HepG2 (cell line): ENCODE data around the gene AP5B1. TPM values are rescaled to one million over a fixed set of nuclear protein-coding genes. Genes with fewer than 3 reads are reported as not detected.

Source experiments
- ARID4A ChIP-seq: sonication (generic); formaldehyde crosslinking; IDR thresholded peaks from 2 replicates; pipeline ENCODE4 v1.5.0; 2020; ENCODE audit warnings: mild to moderate bottlenecking, missing genetic modification reagents, borderline replicate concordance
- FOXA3 ChIP-seq: IDR thresholded peaks from 2 replicates; pipeline ENCODE4 v1.6.1; 2016; ENCODE audit warnings: missing genetic modification reagents, missing compliant biosample characterization
- FOXM1 ChIP-seq: sonication (generic); formaldehyde crosslinking; IDR thresholded peaks from 2 replicates; pipeline ENCODE4 v1.5.0; 2020; ENCODE audit warnings: missing genetic modification reagents
- GATAD1 ChIP-seq: IDR thresholded peaks from 2 replicates; pipeline ENCODE4 v1.6.1; 2016; ENCODE audit warnings: missing genetic modification reagents, missing compliant biosample characterization
- HOXA5 ChIP-seq: sonication (generic); formaldehyde crosslinking; IDR thresholded peaks from 2 replicates; pipeline ENCODE4 v1.4.0; 2020; ENCODE audit warnings: missing genetic modification reagents
- HOXD1 ChIP-seq: sonication (generic); formaldehyde crosslinking; IDR thresholded peaks from 2 replicates; pipeline ENCODE4 v1.5.0; 2020; ENCODE audit warnings: missing genetic modification reagents
- JUNB ChIP-seq: sonication (generic); formaldehyde crosslinking; IDR thresholded peaks from 2 replicates; pipeline ENCODE4 v1.8.0; 2022; ENCODE audit warnings: missing genetic modification reagents, mild to moderate bottlenecking, borderline replicate concordance
- JUND ChIP-seq: sonication (generic); formaldehyde crosslinking; IDR thresholded peaks from 2 replicates; pipeline ENCODE4 v1.8.0; 2022; ENCODE audit warnings: mild to moderate bottlenecking, missing genetic modification reagents
- KLF12 ChIP-seq: sonication (generic); formaldehyde crosslinking; IDR thresholded peaks from 2 replicates; pipeline ENCODE4 v1.4.0; 2020; ENCODE audit warnings: missing genetic modification reagents, borderline replicate concordance
- RBAK ChIP-seq: sonication (generic); formaldehyde crosslinking; IDR thresholded peaks from 2 replicates; pipeline ENCODE4 v1.5.1; 2020; ENCODE audit warnings: mild to moderate bottlenecking, missing genetic modification reagents
- ZC3H4 ChIP-seq: sonication (generic); formaldehyde crosslinking; IDR thresholded peaks from 2 replicates; pipeline ENCODE4 v1.4.0; 2020; ENCODE audit warnings: missing genetic modification reagents, borderline replicate concordance
- ZFYVE20 ChIP-seq: sonication (generic); formaldehyde crosslinking; IDR thresholded peaks from 2 replicates; pipeline ENCODE4 v1.8.0; 2023; ENCODE audit warnings: low read depth, mild to moderate bottlenecking, moderate library complexity, missing genetic modification reagents, borderline replicate concordance
- ZNF276 ChIP-seq: sonication (generic); formaldehyde crosslinking; IDR thresholded peaks from 2 replicates; pipeline ENCODE4 v1.4.0; 2020; ENCODE audit warnings: mild to moderate bottlenecking, low read depth, missing genetic modification reagents
- ZNF510 ChIP-seq: sonication (generic); formaldehyde crosslinking; IDR thresholded peaks from 2 replicates; pipeline ENCODE4 v1.4.0; 2020; ENCODE audit warnings: low read depth, mild to moderate bottlenecking, missing genetic modification reagents
- ZNF674 ChIP-seq: sonication (generic); formaldehyde crosslinking; IDR thresholded peaks from 2 replicates; pipeline ENCODE4 v1.5.0; 2020; ENCODE audit warnings: low read depth, mild to moderate bottlenecking, missing genetic modification reagents
- polyA plus RNA-seq, 8 experiments: library from polyadenylated mRNA; depleted of rRNA in 3 of 8; stranded (reverse) in 7 of 8; unstranded in 1 of 8; fragments of >200 nt; fragmentation: Illumina TruSeq in 4 of 8; extraction: Trizol in 4 of 8; gene quantifications; 2 replicates each; pipeline versions ENCODE4 v1.2.1 to v1.2.3, GENCODE V29; 2011 to 2016; ENCODE audit warnings: low read depth in 4 of 8, missing spikeins in 1 of 8, mixed read lengths in 1 of 8; ENCODE audit not compliant: insufficient read depth in 1 of 8
- total RNA-seq, 5 experiments: library from RNA; depleted of rRNA; stranded (reverse); fragments of >200 nt; fragmentation: Illumina TruSeq; extraction: Trizol; gene quantifications; 2 replicates each; pipeline ENCODE4 v1.2.3, GENCODE V29; 2016; ENCODE audit warnings: low read depth in 1 of 5

AP5B1 gene
- total and polyA plus RNA-seq, 2 of the 13 experiments (the other 11 are each of a cell fraction or from before 2014, with no cell fraction given), result 1.7 to 4.4 TPM

- no peak for TF ChIP-seq ZNF276 (CRISPR knock-in tag)
- no peak for TF ChIP-seq FOXM1 (CRISPR knock-in tag)
- no peak for TF ChIP-seq ZFYVE20 (CRISPR knock-in tag)
- no peak for TF ChIP-seq ZC3H4 (CRISPR knock-in tag)
- TF ChIP-seq RBAK, result no peak
- TF ChIP-seq ZNF674 (CRISPR knock-in tag), result no peak
- no peak for TF ChIP-seq JUNB (CRISPR knock-in tag)
- no peak for TF ChIP-seq FOXA3 (CRISPR knock-in tag)
- TF ChIP-seq HOXD1 (CRISPR knock-in tag), result no peak
- TF ChIP-seq KLF12 (CRISPR knock-in tag), result no peak
- TF ChIP-seq HOXA5 (CRISPR knock-in tag), result 0 out of 2 replicates have a peak, but pooled peaks have one; percentile 2
- peak; percentile 18; the same call in 1 of the 2 replicates for TF ChIP-seq ARID4A
- no peak for TF ChIP-seq JUND (CRISPR knock-in tag)
- TF ChIP-seq GATAD1, result peak; percentile 1; the same call in 1 of the 2 replicates
- TF ChIP-seq ZNF510 (CRISPR knock-in tag), result no peak
Measured at GRCh38 chr11:65744699-65745042, 36.1 kb downstream of the AP5B1 start (continued).
